GM23248 (cell line): ENCODE measurements around the gene CREB5. TPM values are rescaled to one million over a fixed set of nuclear protein-coding genes. Genes with fewer than 3 reads are reported as not detected.

ENCODE experiments used
- DNase-seq: peaks from one replicate; pipeline ENCODE4 v3.0.0-alpha.2; 2015
- H2AFZ ChIP-seq: fragments of 200-600 bp; sonication (generic); 2 replicates; pipeline ENCODE4 v1.6.1; 2016; ENCODE audit warnings: antibody characterized with exemption
- H3F3A ChIP-seq: fragments of 200-600 bp; sonication (generic); 2 replicates; pipeline ENCODE4 v1.6.1; 2016; ENCODE audit warnings: mild to moderate bottlenecking, antibody characterized with exemption, mixed run types; ENCODE audit not compliant: insufficient read depth
- H3K27ac ChIP-seq: fragments of 200-600 bp; sonication (generic); 2 replicates; pipeline ENCODE4 v1.5.1; 2016; ENCODE audit warnings: mild to moderate bottlenecking
- H3K27me3 ChIP-seq: fragments of 200-600 bp; sonication (generic); replicated peaks from 2 replicates; pipeline ENCODE4 v1.6.1; 2016; ENCODE audit warnings: mild to moderate bottlenecking; ENCODE audit not compliant: insufficient read depth
- H3K36me3 ChIP-seq: fragments of 200-600 bp; sonication (generic); 2 replicates; pipeline ENCODE4 v1.6.1; 2016; ENCODE audit warnings: low read depth, mild to moderate bottlenecking
- H3K4me1 ChIP-seq: fragments of 200-600 bp; sonication (generic); 2 replicates; pipeline ENCODE4 v1.6.1; 2016; ENCODE audit warnings: mild to moderate bottlenecking; ENCODE audit not compliant: insufficient read depth
- H3K4me2 ChIP-seq: fragments of 200-600 bp; sonication (generic); one replicate; pipeline ENCODE4 v1.6.1; 2016; ENCODE audit warnings: mild to moderate bottlenecking; ENCODE audit not compliant: unreplicated experiment
- H3K4me3 ChIP-seq: fragments of 200-600 bp; sonication (generic); 2 replicates; pipeline ENCODE4 v1.5.1; 2016; ENCODE audit warnings: mild to moderate bottlenecking
- H3K79me2 ChIP-seq: fragments of 200-600 bp; sonication (generic); 2 replicates; pipeline ENCODE4 v1.6.1; 2016; ENCODE audit warnings: mild to moderate bottlenecking; ENCODE audit not compliant: insufficient read depth
- H3K9ac ChIP-seq: fragments of 200-600 bp; sonication (generic); 2 replicates; pipeline ENCODE4 v1.6.1; 2016; ENCODE audit warnings: mild to moderate bottlenecking
- H3K9me2 ChIP-seq: fragments of 200-600 bp; sonication (generic); 2 replicates; pipeline ENCODE4 v1.6.1; 2016; ENCODE audit warnings: mixed run types, mild to moderate bottlenecking, moderate library complexity; ENCODE audit not compliant: insufficient read depth
- H3K9me3 ChIP-seq: fragments of 200-600 bp; sonication (generic); one replicate; pipeline ENCODE4 v1.6.1; 2017; ENCODE audit warnings: low read depth
- H4K20me1 ChIP-seq: fragments of 200-600 bp; sonication (generic); 2 replicates; pipeline ENCODE4 v1.6.0; 2016; ENCODE audit not compliant: insufficient read depth
- EZH2 ChIP-seq: fragments of 200-600 bp; sonication (generic); IDR thresholded peaks from 2 replicates; pipeline ENCODE4 v1.6.1; 2018; ENCODE audit warnings: antibody characterized with exemption, mild to moderate bottlenecking; ENCODE audit not compliant: insufficient read depth, poor library complexity, severe bottlenecking
- EZH2phosphoT487 ChIP-seq: fragments of 200-600 bp; sonication (generic); IDR thresholded peaks from 2 replicates; pipeline ENCODE4 v1.6.1; 2018; ENCODE audit warnings: antibody characterized with exemption, moderate library complexity, mild to moderate bottlenecking, low read depth; ENCODE audit not compliant: insufficient read depth
- WGBS, 2 experiments: methylation state at CpG; one replicate each; pipeline ENCODE4 v1.1.6; 2015 to 2017; ENCODE audit warnings: low lambda C conversion rate in 2 of 2, low coverage in 1 of 2; ENCODE audit errors: missing lambda C conversion rate in 2 of 2; 5-methylcytosine and 5-hydroxymethylcytosine counted together
- in situ Hi-C: fragments of 300-500 bp; cut with MboI; formaldehyde crosslinking; loops from 2 replicates; pipeline ENCODE4 v1.15.0; 2020
- polyA plus RNA-seq: library from polyadenylated mRNA; unstranded; fragments of >200 nt; fragmentation: Nextera tagmentation; extraction: Ambion mirVana; gene quantifications from 2 replicates; pipeline ENCODE4 v1.2.1, GENCODE V29; 2016
- total RNA-seq: library from RNA; depleted of rRNA; stranded (reverse); fragments of >200 nt; shearing (Covaris generic); gene quantifications from 2 replicates; pipeline ENCODE4 v1.2.3, GENCODE V29; 2014

The CREB5 gene
- total and polyA plus RNA-seq, 2 experiments from 2014 or later, result 13.6 to 19.2 TPM

DNA sequence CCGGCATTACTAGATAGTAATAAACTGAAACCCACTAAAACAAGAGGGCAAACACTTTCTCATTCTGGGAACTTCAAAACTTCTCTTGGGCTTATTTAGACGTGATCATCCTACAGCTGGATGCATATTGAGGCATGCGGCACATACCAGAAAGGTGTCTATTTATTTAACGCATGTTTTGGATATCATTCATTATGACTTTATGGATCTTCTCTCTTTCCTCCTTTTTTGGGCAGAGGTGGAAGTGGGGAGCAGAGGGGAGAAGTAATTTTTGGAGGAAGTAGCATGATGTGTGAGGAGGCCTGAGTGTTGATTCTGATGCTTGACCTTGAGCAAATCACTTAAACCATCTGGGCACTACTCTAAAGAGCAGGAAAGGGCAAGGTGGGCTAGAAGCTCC is 275.2 kb downstream of the CREB5 start:
- Histone ChIP-seq H3K9ac (peak overlapping the region; percentile 96), H3K27me3 (no peaks in the 10 kb centered on the region), H3K27ac (peak overlapping the region; percentile 93), H3K9me2 (no peaks in the 10 kb centered on the region), H3K4me2 (peak overlapping the region; percentile 99), H4K20me1 (no peaks in the 10 kb centered on the region), H3F3A (peaks cover 24% of the 10 kb centered on the region), H2AFZ (no peak overlapping the region), H3K79me2 (peaks cover 53% of the 10 kb centered on the region), H3K4me1 (peaks cover 28% of the 10 kb centered on the region), H3K36me3 (no peaks in the 10 kb centered on the region), H3K9me3 (no peaks in the 10 kb centered on the region), H3K4me3 (peak overlapping the region; percentile 94)
- in situ Hi-C loops, result no loop called here
- 16 to 22% methylated on average over 4 of the region's 4 CpGs for WGBS, 2 experiments
- TF ChIP-seq EZH2, result no peak
- TF ChIP-seq EZH2phosphoT487, result no peak
- DNase-seq, result peak; percentile 36

GRCh38 chr7:28688174-28688573 is 275.9 kb downstream of the CREB5 start:
- Histone ChIP-seq H3K36me3 (no peaks in the 10 kb centered on the region), H3K4me3 (peak overlapping the region; percentile 94), H3K79me2 (peaks cover 59% of the 10 kb centered on the region), H3K9me3 (no peaks in the 10 kb centered on the region), H2AFZ (no peak overlapping the region), H3F3A (peaks cover 24% of the 10 kb centered on the region), H3K27ac (peak overlapping the region; percentile 93), H4K20me1 (no peaks in the 10 kb centered on the region), H3K9me2 (no peaks in the 10 kb centered on the region), H3K9ac (peak overlapping the region; percentile 96), H3K4me1 (peaks cover 28% of the 10 kb centered on the region), H3K27me3 (no peaks in the 10 kb centered on the region), H3K4me2 (peak overlapping the region; percentile 99)
- in situ Hi-C loops, result no loop called here
- TF ChIP-seq EZH2phosphoT487 (no peak), EZH2 (no peak)
- WGBS, 2 experiments, result 27 to 32% methylated on average over 2 of the region's 2 CpGs
- no peak for DNase-seq

- Histone ChIP-seq H3K9ac (peak overlapping the region; percentile 96), H2AFZ (no peak overlapping the region), H3K4me2 (peak overlapping the region; percentile 99), H3K4me1 (peaks cover 28% of the 10 kb centered on the region), H3K9me3 (no peaks in the 10 kb centered on the region), H4K20me1 (no peaks in the 10 kb centered on the region), H3K27ac (peak overlapping the region; percentile 93), H3K4me3 (peak overlapping the region; percentile 94), H3K27me3 (no peaks in the 10 kb centered on the region), H3K36me3 (no peaks in the 10 kb centered on the region), H3K79me2 (peaks cover 64% of the 10 kb centered on the region), H3K9me2 (no peaks in the 10 kb centered on the region), H3F3A (peaks cover 24% of the 10 kb centered on the region)
- in situ Hi-C loops, result no loop called here
- TF ChIP-seq EZH2 (no peak), EZH2phosphoT487 (no peak)
- 4 to 7% methylated on average over 5 of the region's 5 CpGs for WGBS, 2 experiments
- DNase-seq, result peak; percentile 91
These were observed 276.3 kb downstream of the CREB5 start for GRCh38 chr7:28688651-28689050.

GRCh38 chr7:28695300-28696295 is 283.3 kb downstream of the CREB5 start:
- no peak overlapping the region for H3K9ac ChIP-seq
- 0 out of 2 replicates have a peak, but pooled peaks cover 11% of the 10 kb centered on the region for H3F3A ChIP-seq
- WGBS, 2 experiments, result 66 to 68% methylated on average over 5 of the region's 5 CpGs
- no peak overlapping the region for H3K4me3 ChIP-seq
- H3K4me2 ChIP-seq, result no peak overlapping the region
- H3K27me3 ChIP-seq, result no peaks in the 10 kb centered on the region
- no peaks in the 10 kb centered on the region for H3K9me2 ChIP-seq
- no peaks in the 10 kb centered on the region for H3K9me3 ChIP-seq
- H3K36me3 ChIP-seq, result no peaks in the 10 kb centered on the region
- in situ Hi-C loops, result no loop called here
- H3K27ac ChIP-seq, result no peak overlapping the region
- DNase-seq, result peak; percentile 38
- H4K20me1 ChIP-seq, result no peaks in the 10 kb centered on the region
- TF ChIP-seq EZH2phosphoT487 (no peak), EZH2 (no peak)
- peaks cover 35% of the 10 kb centered on the region for H3K4me1 ChIP-seq
- H2AFZ ChIP-seq, result no peak overlapping the region
- H3K79me2 ChIP-seq, result peaks cover 79% of the 10 kb centered on the region
